ENCODE measurements around the gene CMTR1. TPM values are rescaled to one million over a fixed set of nuclear protein-coding genes. Genes with fewer than 3 reads are reported as not detected.

The CMTR1 gene
- total RNA-seq, 1 experiment from 2014 or later = 28.7 TPM

DNA sequence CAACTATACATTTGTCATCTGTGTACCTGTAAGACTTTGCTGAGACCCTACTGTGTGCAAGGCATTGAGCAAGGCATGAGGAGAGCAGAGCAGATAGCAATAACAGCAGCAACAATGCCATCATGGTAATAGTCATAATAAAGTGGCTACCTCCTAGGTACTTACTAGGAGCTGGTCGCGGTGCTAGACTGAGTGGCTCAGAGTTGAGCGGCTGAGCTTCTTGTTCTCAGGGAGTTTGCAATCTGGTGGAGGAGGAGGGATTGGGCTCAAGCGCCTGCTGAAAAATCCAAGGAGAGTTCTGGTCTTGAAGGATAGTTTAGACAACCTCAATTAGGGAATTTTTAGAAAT lies 91.9 kb downstream of the CMTR1 start:
- H3K27ac ChIP-seq (ENCODE audit: low read depth, low read length) = no peak overlapping the region
- H3K9ac ChIP-seq (ENCODE audit: low read length) = no peak overlapping the region
- TF ChIP-seq FOSL1 (IDR thresholded peaks at IDR 0.05; ENCODE audit: low read depth) = no peak
- no peak for TF ChIP-seq ZNF274 (IDR thresholded peaks at IDR 0.05; ENCODE audit: low read depth, low read length)
- no peak for TF ChIP-seq SRF (IDR thresholded peaks at IDR 0.05; ENCODE audit: low read depth)
- TF ChIP-seq EGR1 (IDR thresholded peaks at IDR 0.05; ENCODE audit: low read depth) = no peak
- TF ChIP-seq CBX3 (IDR thresholded peaks at IDR 0.05; ENCODE audit: low read depth) = no peak
- TF ChIP-seq RAD21 (IDR thresholded peaks at IDR 0.05; ENCODE audit: low read depth) = no peak
- TF ChIP-seq, protein P1, sequence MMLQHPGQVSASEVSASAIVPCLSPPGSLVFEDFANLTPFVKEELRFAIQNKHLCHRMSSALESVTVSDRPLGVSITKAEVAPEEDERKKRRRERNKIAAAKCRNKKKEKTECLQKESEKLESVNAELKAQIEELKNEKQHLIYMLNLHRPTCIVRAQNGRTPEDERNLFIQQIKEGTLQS (IDR thresholded peaks at IDR 0.05) = no peak
- TF ChIP-seq TCF7L2 (IDR thresholded peaks at IDR 0.05; ENCODE audit: borderline replicate concordance, extremely low read depth, insufficient read depth, insufficient read length) = no peak
- TF ChIP-seq POLR2A (IDR thresholded peaks at IDR 0.05; ENCODE audit: borderline replicate concordance, extremely low read depth, insufficient read depth, insufficient read length) = no peak
- no peak overlapping the region for H2AFZ ChIP-seq (ENCODE audit: low read depth, low read length, poor library complexity, severe bottlenecking)
- peaks cover 7% of the 10 kb centered on the region; the same call in 1 of the 2 replicates for H3K27me3 ChIP-seq (ENCODE audit: insufficient read depth, low read length)
- H3K4me1 ChIP-seq (ENCODE audit: control insufficient read depth in 1 of 2, insufficient read depth in 2 of 2, low read length in 2 of 2) = no peaks in the 10 kb centered on the region
- H3K4me2 ChIP-seq (ENCODE audit: low read length) = no peak overlapping the region
- intact Hi-C loops (cut with micrococcal nuclease) = no loop called here
- H3K9me3 ChIP-seq (ENCODE audit: control insufficient read depth in 1 of 2, insufficient read depth in 1 of 2, low read depth in 1 of 2, low read length in 2 of 2) = no peaks in the 10 kb centered on the region
- ATAC-seq (no peak), DNase-seq (ENCODE audit: low read depth, low spot score) (no peak)
- ChIA-PET CTCF (interaction anchor here (1.8 kb wide), 1 partner anchor 13 kb away, joined by 4 read pairs; no protein-coding TSS in a partner anchor), RAD21 (ENCODE audit: low non-redundant PET in 1 of 2, low total read pairs in 2 of 2, uncharacterized antibody in 2 of 2, unreplicated experiment in 2 of 2) (no interaction called here), POLR2A (no interaction called here)
- no peaks in the 10 kb centered on the region for H4K20me1 ChIP-seq (ENCODE audit: insufficient read depth)
- no peaks in the 10 kb centered on the region for H3K9me2 ChIP-seq (ENCODE audit: insufficient read depth)
- BruUV-seq (replicated peaks) = no TSS peak
- H3K4me3 ChIP-seq (replicated peaks in 1 of 2; ENCODE audit: low read depth in 1 of 2, low read length in 2 of 2) = no peak overlapping the region
- no peaks in the 10 kb centered on the region for H3K79me2 ChIP-seq (ENCODE audit: insufficient read depth, low read length)
- no peaks in the 10 kb centered on the region for H3K36me3 ChIP-seq (ENCODE audit: control insufficient read depth in 1 of 2, insufficient read depth in 2 of 2, low read length in 2 of 2)

- Histone ChIP-seq H3K36me3 (ENCODE audit: control insufficient read depth in 1 of 2, insufficient read depth in 2 of 2, low read length in 2 of 2) (no peaks in the 10 kb centered on the region), H3K79me2 (ENCODE audit: insufficient read depth, low read length) (no peaks in the 10 kb centered on the region), H3K27ac (ENCODE audit: low read depth, low read length) (no peak overlapping the region), H3K9ac (ENCODE audit: low read length) (no peak overlapping the region), H3K4me1 (ENCODE audit: control insufficient read depth in 1 of 2, insufficient read depth in 2 of 2, low read length in 2 of 2) (no peaks in the 10 kb centered on the region), H3K4me2 (ENCODE audit: low read length) (no peak overlapping the region), H3K4me3 (replicated peaks in 1 of 2; ENCODE audit: low read depth in 1 of 2, low read length in 2 of 2) (no peak overlapping the region), H4K20me1 (ENCODE audit: insufficient read depth) (no peaks in the 10 kb centered on the region), H2AFZ (ENCODE audit: low read depth, low read length, poor library complexity, severe bottlenecking) (no peak overlapping the region), H3K9me3 (ENCODE audit: control insufficient read depth in 1 of 2, insufficient read depth in 1 of 2, low read depth in 1 of 2, low read length in 2 of 2) (no peaks in the 10 kb centered on the region), H3K9me2 (ENCODE audit: insufficient read depth) (no peaks in the 10 kb centered on the region), H3K27me3 (ENCODE audit: insufficient read depth, low read length) (peaks cover 10% of the 10 kb centered on the region; the same call in 1 of the 2 replicates)
- ATAC-seq = no peak
- no TSS peak for BruUV-seq (replicated peaks)
- TF ChIP-seq ELF1 (IDR thresholded peaks at IDR 0.05; ENCODE audit: borderline replicate concordance, low read depth) (no peak), EZH2 (IDR thresholded peaks at IDR 0.05) (no peak), CEBPB (IDR thresholded peaks at IDR 0.05; ENCODE audit: low read depth) (no peak), ZFX (IDR thresholded peaks at IDR 0.05) (no peak), REST (IDR thresholded peaks at IDR 0.05; ENCODE audit: low read depth) (peak; percentile 75), CTCF (IDR thresholded peaks at IDR 0.05 in 2 of 3, conservative IDR thresholded peaks at IDR 0.05 in 1 of 3; ENCODE audit: borderline replicate concordance in 1 of 3, insufficient read depth in 1 of 3, low read depth in 2 of 3, low read length in 2 of 3) (no peak), EGR1 (IDR thresholded peaks at IDR 0.05; ENCODE audit: low read depth) (no peak)
- RAD21 ChIA-PET (ENCODE audit: low non-redundant PET in 1 of 2, low total read pairs in 2 of 2, uncharacterized antibody in 2 of 2, unreplicated experiment in 2 of 2) = no interaction called here
- no peak for DNase-seq (ENCODE audit: low read depth, low spot score)
- CTCF ChIA-PET = interaction anchor here (1.8 kb wide), 1 partner anchor 12 kb away, joined by 4 read pairs; no protein-coding TSS in a partner anchor
- intact Hi-C loops (cut with micrococcal nuclease) = no loop called here
- POLR2A ChIA-PET = no interaction called here
Observed at GRCh38 chr6:37525460-37526357, 92.7 kb downstream of the CMTR1 start.

Measured in HCT116 (cell line).